HL-60 (cell line): ENCODE measurements around the gene WNT7A.

Experiments
- DNase-seq, 2 experiments: peaks; one replicate each; pipeline ENCODE4 v3.0.0-alpha.2; 2010 to 2020; ENCODE audit warnings: low read depth in 1 of 2, low spot score in 1 of 2
- H3K27ac ChIP-seq: fragments of 250-450 bp; sonication (Bioruptor Pico); replicated peaks from 2 replicates; pipeline ENCODE4 v1.5.1; 2020; ENCODE audit warnings: mild to moderate bottlenecking, moderate library complexity
- H3K27me3 ChIP-seq: fragments of 250-450 bp; sonication (Bioruptor Pico); 2 replicates; pipeline ENCODE4 v1.5.1; 2021; ENCODE audit warnings: mild to moderate bottlenecking, moderate library complexity; ENCODE audit not compliant: insufficient read depth, poor library complexity, severe bottlenecking
- H3K4me3 ChIP-seq: replicated peaks from 2 replicates; pipeline ENCODE4 v1.5.1; 2011; ENCODE audit warnings: mild to moderate bottlenecking, control low read depth, low read length; ENCODE audit not compliant: insufficient read depth
- GABPA ChIP-seq: IDR thresholded peaks from 2 replicates; pipeline ENCODE4 v1.6.1; 2012; ENCODE audit warnings: low read depth
- POLR2AphosphoS5 ChIP-seq: IDR thresholded peaks from 2 replicates; pipeline ENCODE4 v1.6.1; 2012; ENCODE audit warnings: low read depth
- SPI1 ChIP-seq: IDR thresholded peaks from 2 replicates; pipeline ENCODE4 v1.6.1; 2012; ENCODE audit warnings: low read depth, mild to moderate bottlenecking, borderline replicate concordance
- TF ChIP-seq, protein P1 (sequence below): IDR thresholded peaks from 2 replicates; pipeline ENCODE4 v1.6.1; 2012; ENCODE audit warnings: low read depth; ENCODE audit not compliant: insufficient replicate concordance
- TF ChIP-seq, protein P2 (sequence below): IDR thresholded peaks from one replicate; pipeline ENCODE4 v1.5.1; 2011; ENCODE audit warnings: low read length, control low read depth, inconsistent platforms; ENCODE audit not compliant: insufficient read depth

Gene WNT7A

DNA sequence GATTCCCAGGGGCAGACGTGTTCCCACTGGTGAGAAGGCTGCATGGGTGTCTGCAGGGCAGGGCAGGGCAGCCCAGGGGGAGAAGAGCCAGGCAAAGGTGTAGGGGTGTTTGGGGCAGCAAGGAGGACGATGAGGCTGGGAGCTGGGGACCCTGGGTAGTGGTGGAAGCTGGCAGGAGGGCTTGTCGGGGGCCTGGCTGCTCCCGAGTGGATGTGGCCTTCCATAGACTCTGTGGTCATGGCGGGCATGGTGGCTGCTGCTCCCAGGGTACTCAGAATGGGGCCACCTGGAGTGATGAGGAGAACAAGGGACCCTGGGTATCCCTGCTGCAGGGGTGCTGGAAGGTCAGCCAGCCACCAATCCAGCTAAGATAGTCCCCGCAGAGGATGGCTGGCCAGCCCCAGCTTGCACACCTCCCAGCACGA, 107.5 kb downstream of the WNT7A start:
- no peak for DNase-seq
- no peak overlapping the region for H3K4me3 ChIP-seq
- no peak overlapping the region for H3K27ac ChIP-seq
- TF ChIP-seq POLR2AphosphoS5 = no peak
- TF ChIP-seq, protein P1, sequence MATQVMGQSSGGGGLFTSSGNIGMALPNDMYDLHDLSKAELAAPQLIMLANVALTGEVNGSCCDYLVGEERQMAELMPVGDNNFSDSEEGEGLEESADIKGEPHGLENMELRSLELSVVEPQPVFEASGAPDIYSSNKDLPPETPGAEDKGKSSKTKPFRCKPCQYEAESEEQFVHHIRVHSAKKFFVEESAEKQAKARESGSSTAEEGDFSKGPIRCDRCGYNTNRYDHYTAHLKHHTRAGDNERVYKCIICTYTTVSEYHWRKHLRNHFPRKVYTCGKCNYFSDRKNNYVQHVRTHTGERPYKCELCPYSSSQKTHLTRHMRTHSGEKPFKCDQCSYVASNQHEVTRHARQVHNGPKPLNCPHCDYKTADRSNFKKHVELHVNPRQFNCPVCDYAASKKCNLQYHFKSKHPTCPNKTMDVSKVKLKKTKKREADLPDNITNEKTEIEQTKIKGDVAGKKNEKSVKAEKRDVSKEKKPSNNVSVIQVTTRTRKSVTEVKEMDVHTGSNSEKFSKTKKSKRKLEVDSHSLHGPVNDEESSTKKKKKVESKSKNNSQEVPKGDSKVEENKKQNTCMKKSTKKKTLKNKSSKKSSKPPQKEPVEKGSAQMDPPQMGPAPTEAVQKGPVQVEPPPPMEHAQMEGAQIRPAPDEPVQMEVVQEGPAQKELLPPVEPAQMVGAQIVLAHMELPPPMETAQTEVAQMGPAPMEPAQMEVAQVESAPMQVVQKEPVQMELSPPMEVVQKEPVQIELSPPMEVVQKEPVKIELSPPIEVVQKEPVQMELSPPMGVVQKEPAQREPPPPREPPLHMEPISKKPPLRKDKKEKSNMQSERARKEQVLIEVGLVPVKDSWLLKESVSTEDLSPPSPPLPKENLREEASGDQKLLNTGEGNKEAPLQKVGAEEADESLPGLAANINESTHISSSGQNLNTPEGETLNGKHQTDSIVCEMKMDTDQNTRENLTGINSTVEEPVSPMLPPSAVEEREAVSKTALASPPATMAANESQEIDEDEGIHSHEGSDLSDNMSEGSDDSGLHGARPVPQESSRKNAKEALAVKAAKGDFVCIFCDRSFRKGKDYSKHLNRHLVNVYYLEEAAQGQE = no peak
- TF ChIP-seq GABPA = no peak
- TF ChIP-seq SPI1 = no peak
- H3K27me3 ChIP-seq = no peaks in the 10 kb centered on the region

- TF ChIP-seq, protein P1 = no peak
- no peak for TF ChIP-seq SPI1
- TF ChIP-seq, protein P2, sequence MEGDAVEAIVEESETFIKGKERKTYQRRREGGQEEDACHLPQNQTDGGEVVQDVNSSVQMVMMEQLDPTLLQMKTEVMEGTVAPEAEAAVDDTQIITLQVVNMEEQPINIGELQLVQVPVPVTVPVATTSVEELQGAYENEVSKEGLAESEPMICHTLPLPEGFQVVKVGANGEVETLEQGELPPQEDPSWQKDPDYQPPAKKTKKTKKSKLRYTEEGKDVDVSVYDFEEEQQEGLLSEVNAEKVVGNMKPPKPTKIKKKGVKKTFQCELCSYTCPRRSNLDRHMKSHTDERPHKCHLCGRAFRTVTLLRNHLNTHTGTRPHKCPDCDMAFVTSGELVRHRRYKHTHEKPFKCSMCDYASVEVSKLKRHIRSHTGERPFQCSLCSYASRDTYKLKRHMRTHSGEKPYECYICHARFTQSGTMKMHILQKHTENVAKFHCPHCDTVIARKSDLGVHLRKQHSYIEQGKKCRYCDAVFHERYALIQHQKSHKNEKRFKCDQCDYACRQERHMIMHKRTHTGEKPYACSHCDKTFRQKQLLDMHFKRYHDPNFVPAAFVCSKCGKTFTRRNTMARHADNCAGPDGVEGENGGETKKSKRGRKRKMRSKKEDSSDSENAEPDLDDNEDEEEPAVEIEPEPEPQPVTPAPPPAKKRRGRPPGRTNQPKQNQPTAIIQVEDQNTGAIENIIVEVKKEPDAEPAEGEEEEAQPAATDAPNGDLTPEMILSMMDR = no peak
- TF ChIP-seq POLR2AphosphoS5 = no peak
- no peak for TF ChIP-seq GABPA
- Histone ChIP-seq H3K27me3 (no peaks in the 10 kb centered on the region), H3K27ac (no peak overlapping the region), H3K4me3 (no peak overlapping the region)
- DNase-seq = no peak
Measured at GRCh38 chr3:13771496-13771895, 108.4 kb downstream of the WNT7A start.

DNA sequence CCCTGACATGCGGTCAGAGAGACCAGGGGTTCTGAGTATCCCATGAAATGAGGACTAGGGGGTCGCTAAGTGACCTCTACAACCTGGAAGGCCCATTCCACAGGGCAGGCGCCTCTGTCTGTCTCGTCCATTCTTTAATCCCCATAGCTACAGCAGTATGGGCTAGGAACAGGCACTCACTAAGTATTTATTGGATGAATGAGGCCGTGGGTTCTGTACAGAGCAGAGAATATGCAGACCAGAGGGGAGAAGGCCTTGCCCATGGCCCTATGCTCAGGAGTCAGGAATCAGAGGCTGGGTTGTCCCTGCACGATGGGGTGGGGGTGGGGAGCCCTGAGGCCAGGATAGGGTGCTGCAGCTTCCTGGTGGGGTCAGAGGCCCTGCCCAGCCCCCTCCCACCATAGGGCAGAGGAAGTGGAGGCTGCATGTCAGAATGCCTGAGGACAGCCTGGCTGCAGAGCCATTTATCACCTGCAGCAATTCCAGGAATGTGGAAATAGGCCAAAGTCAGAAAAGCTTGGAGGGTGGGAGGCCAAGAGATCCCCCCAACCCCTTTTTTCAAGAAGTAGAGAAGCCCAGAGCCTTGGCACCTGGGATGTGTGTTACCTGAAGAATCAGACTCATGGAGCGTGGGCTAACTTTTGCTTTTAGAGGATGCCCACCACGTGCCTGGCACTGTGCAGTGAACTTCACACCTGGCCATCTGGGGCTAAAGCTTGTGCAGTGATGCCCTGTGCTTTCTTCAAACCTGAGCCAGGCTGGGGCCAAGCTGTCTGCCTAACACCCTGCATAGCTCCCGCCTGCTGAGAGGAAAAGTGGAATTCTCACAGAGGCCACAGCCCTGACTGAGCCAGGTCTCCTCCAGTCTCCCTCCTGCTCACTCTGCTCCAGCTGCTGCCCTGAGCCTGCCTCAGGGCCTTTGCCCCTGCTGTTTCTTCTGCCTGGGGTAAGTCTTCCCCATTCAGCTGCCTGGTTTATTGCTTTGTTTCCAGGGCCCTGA, 109.4 kb downstream of the WNT7A start:
- H3K27ac ChIP-seq = no peak overlapping the region
- no peak overlapping the region for H3K4me3 ChIP-seq

More for the DNA sequence above, 109.4 kb downstream of the WNT7A start:
- DNase-seq = no peak
- H3K27me3 ChIP-seq = no peaks in the 10 kb centered on the region
- TF ChIP-seq, protein P1 = no peak
- TF ChIP-seq POLR2AphosphoS5 (no peak), SPI1 (no peak), GABPA (no peak)
- TF ChIP-seq, protein P2 = no peak
